Ishikawa (cell line): ENCODE results near the gene OR9G1.

ENCODE experiments used
- EGR1 ChIP-seq: IDR thresholded peaks from 2 replicates; pipeline ENCODE4 v1.6.1; 2012
- EP300 ChIP-seq: IDR thresholded peaks from 2 replicates; pipeline ENCODE4 v1.6.1; 2012; ENCODE audit warnings: borderline replicate concordance
- RAD21 ChIP-seq: IDR thresholded peaks from 2 replicates; pipeline ENCODE4 v1.6.1; 2012; ENCODE audit warnings: low read depth
- TAF1 ChIP-seq: IDR thresholded peaks from 2 replicates; pipeline ENCODE4 v1.6.1; 2012; ENCODE audit warnings: low read depth, mild to moderate bottlenecking
- TF ChIP-seq, protein P1 (sequence below): IDR thresholded peaks from 2 replicates; pipeline ENCODE4 v1.6.1; 2012; ENCODE audit warnings: low read depth, mild to moderate bottlenecking
- TF ChIP-seq, protein P2 (sequence below): IDR thresholded peaks from 2 replicates; pipeline ENCODE4 v1.6.1; 2012
- TF ChIP-seq, protein P3 (sequence below): IDR thresholded peaks from 2 replicates; pipeline ENCODE4 v1.6.1; 2012

DNA sequence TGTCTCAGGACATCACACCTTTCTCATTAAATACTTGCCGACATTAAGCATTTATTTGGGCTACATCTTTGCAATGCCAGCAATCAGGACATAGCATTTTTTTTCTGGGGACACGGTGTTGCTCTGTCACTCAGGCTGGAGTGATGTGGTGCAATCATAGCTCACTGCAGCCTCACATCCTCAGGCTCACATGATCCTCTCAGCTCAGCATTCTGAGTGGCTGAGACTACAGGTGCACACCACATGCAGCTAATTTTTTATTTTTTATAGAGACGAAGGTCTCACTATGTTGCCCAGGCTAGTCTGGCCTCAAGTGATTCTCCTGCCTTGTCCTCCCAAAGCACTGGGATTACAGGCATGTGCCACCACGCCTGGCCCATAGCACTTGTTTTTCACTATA, 21.6 kb downstream of the OR9G1 start:
- TF ChIP-seq TAF1 (no peak), EGR1 (no peak), EP300 (no peak), RAD21 (no peak)
- TF ChIP-seq, protein P1, sequence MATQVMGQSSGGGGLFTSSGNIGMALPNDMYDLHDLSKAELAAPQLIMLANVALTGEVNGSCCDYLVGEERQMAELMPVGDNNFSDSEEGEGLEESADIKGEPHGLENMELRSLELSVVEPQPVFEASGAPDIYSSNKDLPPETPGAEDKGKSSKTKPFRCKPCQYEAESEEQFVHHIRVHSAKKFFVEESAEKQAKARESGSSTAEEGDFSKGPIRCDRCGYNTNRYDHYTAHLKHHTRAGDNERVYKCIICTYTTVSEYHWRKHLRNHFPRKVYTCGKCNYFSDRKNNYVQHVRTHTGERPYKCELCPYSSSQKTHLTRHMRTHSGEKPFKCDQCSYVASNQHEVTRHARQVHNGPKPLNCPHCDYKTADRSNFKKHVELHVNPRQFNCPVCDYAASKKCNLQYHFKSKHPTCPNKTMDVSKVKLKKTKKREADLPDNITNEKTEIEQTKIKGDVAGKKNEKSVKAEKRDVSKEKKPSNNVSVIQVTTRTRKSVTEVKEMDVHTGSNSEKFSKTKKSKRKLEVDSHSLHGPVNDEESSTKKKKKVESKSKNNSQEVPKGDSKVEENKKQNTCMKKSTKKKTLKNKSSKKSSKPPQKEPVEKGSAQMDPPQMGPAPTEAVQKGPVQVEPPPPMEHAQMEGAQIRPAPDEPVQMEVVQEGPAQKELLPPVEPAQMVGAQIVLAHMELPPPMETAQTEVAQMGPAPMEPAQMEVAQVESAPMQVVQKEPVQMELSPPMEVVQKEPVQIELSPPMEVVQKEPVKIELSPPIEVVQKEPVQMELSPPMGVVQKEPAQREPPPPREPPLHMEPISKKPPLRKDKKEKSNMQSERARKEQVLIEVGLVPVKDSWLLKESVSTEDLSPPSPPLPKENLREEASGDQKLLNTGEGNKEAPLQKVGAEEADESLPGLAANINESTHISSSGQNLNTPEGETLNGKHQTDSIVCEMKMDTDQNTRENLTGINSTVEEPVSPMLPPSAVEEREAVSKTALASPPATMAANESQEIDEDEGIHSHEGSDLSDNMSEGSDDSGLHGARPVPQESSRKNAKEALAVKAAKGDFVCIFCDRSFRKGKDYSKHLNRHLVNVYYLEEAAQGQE = no peak
- TF ChIP-seq, protein P2, sequence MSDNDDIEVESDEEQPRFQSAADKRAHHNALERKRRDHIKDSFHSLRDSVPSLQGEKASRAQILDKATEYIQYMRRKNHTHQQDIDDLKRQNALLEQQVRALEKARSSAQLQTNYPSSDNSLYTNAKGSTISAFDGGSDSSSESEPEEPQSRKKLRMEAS = no peak
- TF ChIP-seq, protein P3, sequence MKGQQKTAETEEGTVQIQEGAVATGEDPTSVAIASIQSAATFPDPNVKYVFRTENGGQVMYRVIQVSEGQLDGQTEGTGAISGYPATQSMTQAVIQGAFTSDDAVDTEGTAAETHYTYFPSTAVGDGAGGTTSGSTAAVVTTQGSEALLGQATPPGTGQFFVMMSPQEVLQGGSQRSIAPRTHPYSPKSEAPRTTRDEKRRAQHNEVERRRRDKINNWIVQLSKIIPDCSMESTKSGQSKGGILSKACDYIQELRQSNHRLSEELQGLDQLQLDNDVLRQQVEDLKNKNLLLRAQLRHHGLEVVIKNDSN = no peak
